ENCODE data around the gene N4BP2L1.

N4BP2L1 gene

GRCh38 chr13:32472194-32472621 is 44.3 kb upstream of the N4BP2L1 start:
- TF ChIP-seq CTCF (IDR thresholded peaks at IDR 0.05; ENCODE audit: low read depth, low read length) (no peak), POLR2A (IDR thresholded peaks at IDR 0.05; ENCODE audit: extremely low read depth, insufficient read length) (no peak), MYC (IDR thresholded peaks at IDR 0.05; ENCODE audit: low read depth, low read length) (no peak), MAX (IDR thresholded peaks at IDR 0.05; ENCODE audit: low read depth, low read length) (no peak)
- DNase-seq (ENCODE audit: low read depth): no peak
- H3K4me3 ChIP-seq (ENCODE audit: low read depth, low read length): no peak overlapping the region

- no peak for TF ChIP-seq MAX (IDR thresholded peaks at IDR 0.05; ENCODE audit: low read depth, low read length)
- no peak for TF ChIP-seq MYC (IDR thresholded peaks at IDR 0.05; ENCODE audit: low read depth, low read length)
- no peak for TF ChIP-seq POLR2A (IDR thresholded peaks at IDR 0.05; ENCODE audit: extremely low read depth, insufficient read length)
- no peak for TF ChIP-seq CTCF (IDR thresholded peaks at IDR 0.05; ENCODE audit: low read depth, low read length)
- H3K4me3 ChIP-seq (ENCODE audit: low read depth, low read length): no peak overlapping the region
- peak; percentile 49 for DNase-seq (ENCODE audit: low read depth)
Measured at GRCh38 chr13:32471187-32471922, 43.4 kb upstream of the N4BP2L1 start.

- peak; percentile 46 for DNase-seq (ENCODE audit: low read depth)
- H3K4me3 ChIP-seq (ENCODE audit: low read depth, low read length): no peak overlapping the region
- TF ChIP-seq MAX (IDR thresholded peaks at IDR 0.05; ENCODE audit: low read depth, low read length): no peak
- no peak for TF ChIP-seq MYC (IDR thresholded peaks at IDR 0.05; ENCODE audit: low read depth, low read length)
- TF ChIP-seq POLR2A (IDR thresholded peaks at IDR 0.05; ENCODE audit: extremely low read depth, insufficient read length): no peak
- no peak for TF ChIP-seq CTCF (IDR thresholded peaks at IDR 0.05; ENCODE audit: low read depth, low read length)
Measured at GRCh38 chr13:32468502-32469142, 40.7 kb upstream of the N4BP2L1 start.

- no peak for DNase-seq (ENCODE audit: low read depth)
- no peak overlapping the region for H3K4me3 ChIP-seq (ENCODE audit: low read depth, low read length)
- TF ChIP-seq POLR2A (IDR thresholded peaks at IDR 0.05; ENCODE audit: extremely low read depth, insufficient read length): no peak
- no peak for TF ChIP-seq MAX (IDR thresholded peaks at IDR 0.05; ENCODE audit: low read depth, low read length)
- TF ChIP-seq MYC (IDR thresholded peaks at IDR 0.05; ENCODE audit: low read depth, low read length): no peak
- no peak for TF ChIP-seq CTCF (IDR thresholded peaks at IDR 0.05; ENCODE audit: low read depth, low read length)
Measured at GRCh38 chr13:32456591-32456990, 28.7 kb upstream of the N4BP2L1 start.

GRCh38 chr13:32455594-32455903 is 27.6 kb upstream of the N4BP2L1 start:
- DNase-seq (ENCODE audit: low read depth): no peak
- H3K4me3 ChIP-seq (ENCODE audit: low read depth, low read length): no peak overlapping the region
- TF ChIP-seq POLR2A (IDR thresholded peaks at IDR 0.05; ENCODE audit: extremely low read depth, insufficient read length) (no peak), CTCF (IDR thresholded peaks at IDR 0.05; ENCODE audit: low read depth, low read length) (no peak), MYC (IDR thresholded peaks at IDR 0.05; ENCODE audit: low read depth, low read length) (no peak), MAX (IDR thresholded peaks at IDR 0.05; ENCODE audit: low read depth, low read length) (no peak)
